ENCODE measurements around the gene LTC4S.

LTC4S gene

GRCh38 chr5:179800696-179801201 lies 7.0 kb downstream of the LTC4S start:
- POLR2A ChIA-PET, result no interaction called here
- no peak for TF ChIP-seq ELF4 (IDR thresholded peaks at IDR 0.05)
- TF ChIP-seq CTBP1 (IDR thresholded peaks at IDR 0.05; ENCODE audit: borderline replicate concordance), result no peak
- TF ChIP-seq SUZ12 (IDR thresholded peaks at IDR 0.05), result no peak
- TF ChIP-seq TARDBP (IDR thresholded peaks at IDR 0.05), result no peak
- TF ChIP-seq LEF1 (IDR thresholded peaks at IDR 0.05; ENCODE audit: borderline replicate concordance), result no peak
- CTCF ChIA-PET, result no interaction called here
- no peak for DNase-seq (ENCODE audit: extremely low spot score)

DNA sequence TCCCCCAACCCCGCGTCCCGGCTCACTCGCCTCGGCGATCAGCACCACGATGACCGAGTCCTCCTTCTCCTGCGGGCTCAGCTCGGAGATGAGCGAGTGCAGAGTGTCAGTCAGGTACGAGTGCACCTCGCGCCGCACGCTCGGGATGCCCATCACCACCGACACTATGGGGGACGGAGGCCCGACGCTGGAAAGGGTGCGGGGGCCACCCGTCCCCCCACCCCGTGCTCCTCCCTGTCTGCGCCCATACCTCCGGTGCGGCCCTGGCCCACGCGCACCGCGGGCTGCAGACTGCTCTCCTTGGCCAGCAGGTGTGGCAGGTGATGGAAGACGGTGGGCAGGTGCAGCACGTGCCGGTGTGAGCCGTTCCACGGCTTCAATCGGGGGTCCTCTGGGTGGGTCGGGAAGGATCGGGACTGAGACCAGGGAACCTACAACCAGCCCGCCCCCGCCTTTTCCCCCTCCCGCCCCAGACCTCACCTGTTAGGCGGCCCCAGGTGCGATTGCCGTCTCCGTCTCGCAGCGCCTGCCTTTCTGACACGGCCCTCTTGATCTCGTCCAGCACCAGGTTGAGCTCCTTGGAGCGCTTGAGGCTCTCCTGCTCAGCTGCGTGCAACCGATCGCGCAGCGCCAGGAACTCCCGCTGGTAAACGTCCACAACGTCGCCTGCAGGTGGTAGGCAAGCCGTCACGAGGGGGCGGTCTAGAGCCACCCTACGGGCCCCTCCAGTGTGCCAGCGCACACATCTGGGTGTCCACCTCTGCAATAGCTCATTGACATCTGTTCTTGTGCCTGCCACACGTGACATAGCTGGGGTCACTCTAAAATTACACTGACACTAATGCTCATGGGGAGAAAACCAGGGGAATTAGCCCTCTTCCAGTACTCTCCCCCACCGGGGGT lies 7.8 kb downstream of the LTC4S start:
- TF ChIP-seq BHLHE40 (IDR thresholded peaks at IDR 0.05; ENCODE audit: borderline replicate concordance) (no peak), ARNT (IDR thresholded peaks at IDR 0.05) (peak; percentile 92), CTBP1 (IDR thresholded peaks at IDR 0.05; ENCODE audit: borderline replicate concordance) (peak; percentile 64; the same call in 1 of the 2 replicates)
- CTCF ChIA-PET, result interaction anchor here (0.6 to 1.2 kb wide), 15 partner anchors 10 to 289 kb away, joined by 3 to 11 read pairs (median 4); partner anchors contain the start of gene MAML1
- peak; percentile 81 for DNase-seq (ENCODE audit: extremely low spot score)
- POLR2A ChIA-PET, result interaction anchor here (1.0 to 1.4 kb wide), 4 partner anchors 9 to 26 kb away, joined by 3 to 5 read pairs (median 4); partner anchors contain the start of gene SQSTM1

DNA sequence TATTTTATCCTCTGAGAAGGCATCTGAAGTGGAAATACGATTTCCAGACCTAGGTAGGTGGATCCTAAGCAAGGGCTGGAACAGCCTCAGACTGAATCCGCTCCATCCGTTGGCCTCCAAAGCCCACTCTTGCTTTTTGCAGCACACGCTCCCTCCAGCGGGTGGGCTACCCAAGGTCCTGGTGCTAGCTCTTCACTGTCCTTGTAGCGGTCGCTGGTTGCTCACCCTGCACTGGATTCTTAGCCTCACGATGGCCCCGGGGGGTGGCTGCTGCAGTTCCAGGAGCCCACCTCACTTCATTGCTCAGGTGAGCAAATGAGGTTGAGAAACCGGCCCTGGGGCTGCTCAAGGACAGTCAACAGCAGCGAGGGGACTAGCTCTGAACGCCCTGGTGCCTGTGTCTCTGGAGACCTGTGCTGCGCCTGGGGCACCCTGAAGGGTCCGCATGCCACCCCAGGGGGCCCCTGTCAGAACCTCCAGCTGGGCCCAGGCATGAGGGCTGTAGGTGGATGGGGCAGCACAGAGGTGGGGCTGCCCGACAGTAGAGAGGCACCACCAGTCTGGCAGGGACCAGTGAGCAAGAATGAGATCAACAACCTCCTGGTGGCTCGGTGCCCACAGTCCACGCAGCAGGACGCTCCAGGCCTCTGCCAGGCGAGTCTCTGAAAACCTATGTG lies 8.6 kb downstream of the LTC4S start:
- CTCF ChIA-PET, result interaction anchor here (0.6 to 1.2 kb wide), 14 partner anchors 9 to 289 kb away, joined by 3 to 11 read pairs (median 4); partner anchors contain the start of gene MAML1
- POLR2A ChIA-PET, result interaction anchor here (1.0 to 1.4 kb wide), 4 partner anchors 9 to 25 kb away, joined by 3 to 5 read pairs (median 4); partner anchors contain the start of gene SQSTM1
- no peak for DNase-seq (ENCODE audit: extremely low spot score)
- TF ChIP-seq FOXM1 (IDR thresholded peaks at IDR 0.05; ENCODE audit: borderline replicate concordance), result no peak
- TF ChIP-seq TARDBP (IDR thresholded peaks at IDR 0.05), result no peak
- no peak for TF ChIP-seq ELF4 (IDR thresholded peaks at IDR 0.05)
- no peak for TF ChIP-seq HDGF (IDR thresholded peaks at IDR 0.05; ENCODE audit: borderline replicate concordance)
- no peak for TF ChIP-seq L3MBTL2 (conservative IDR thresholded peaks at IDR 0.05)
- TF ChIP-seq SP1 (IDR thresholded peaks at IDR 0.05), result no peak
- no peak for TF ChIP-seq LEF1 (IDR thresholded peaks at IDR 0.05; ENCODE audit: borderline replicate concordance)
- TF ChIP-seq FOXK2 (IDR thresholded peaks at IDR 0.05), result no peak
- TF ChIP-seq ARNT (IDR thresholded peaks at IDR 0.05), result no peak
- TF ChIP-seq PKNOX1 (IDR thresholded peaks at IDR 0.05), result no peak

DNA sequence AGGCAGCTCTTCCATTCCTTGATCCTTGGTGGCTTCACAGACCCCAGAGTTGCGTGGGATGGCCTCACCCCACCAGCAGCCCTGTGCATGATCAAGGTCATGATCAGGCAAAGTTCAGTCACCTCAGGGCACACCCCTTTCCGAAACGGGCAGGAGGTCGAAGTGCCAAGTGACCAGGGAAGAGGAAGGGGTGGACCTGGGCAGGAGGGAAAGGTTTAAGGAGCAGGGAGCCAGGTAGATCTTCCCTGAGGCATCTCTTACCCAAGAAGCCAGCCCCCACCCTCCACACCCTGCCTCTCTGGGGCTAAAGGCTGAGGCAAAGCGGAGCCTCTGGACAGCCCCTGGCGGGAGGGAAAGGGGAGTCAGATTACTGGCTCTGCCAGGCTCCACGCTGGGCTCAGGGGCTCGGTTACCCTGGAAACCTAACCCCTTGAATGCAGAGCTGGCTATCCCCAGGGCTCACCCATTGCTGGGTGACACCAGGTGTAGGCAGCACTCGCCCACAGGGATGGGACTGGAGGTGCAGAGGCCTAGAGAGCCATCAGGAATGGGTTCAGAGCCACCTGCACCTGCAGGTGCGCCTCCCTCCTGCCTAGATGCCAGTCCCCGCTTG lies 9.3 kb downstream of the LTC4S start:
- TF ChIP-seq ZNF384 (IDR thresholded peaks at IDR 0.05), result no peak
- TF ChIP-seq FOXA1 (IDR thresholded peaks at IDR 0.05), result no peak
- TF ChIP-seq CTBP1 (IDR thresholded peaks at IDR 0.05; ENCODE audit: borderline replicate concordance), result no peak
- no peak for TF ChIP-seq ARNT (IDR thresholded peaks at IDR 0.05)
- TF ChIP-seq L3MBTL2 (conservative IDR thresholded peaks at IDR 0.05), result no peak
- TF ChIP-seq SUZ12 (IDR thresholded peaks at IDR 0.05), result no peak
- no peak for TF ChIP-seq LEF1 (IDR thresholded peaks at IDR 0.05; ENCODE audit: borderline replicate concordance)
- no peak for TF ChIP-seq FOXK2 (IDR thresholded peaks at IDR 0.05)
- no peak for TF ChIP-seq SP1 (IDR thresholded peaks at IDR 0.05)
- TF ChIP-seq BHLHE40 (IDR thresholded peaks at IDR 0.05; ENCODE audit: borderline replicate concordance), result no peak
- TF ChIP-seq TARDBP (IDR thresholded peaks at IDR 0.05), result no peak
- TF ChIP-seq NFRKB (IDR thresholded peaks at IDR 0.05), result no peak
- no peak for TF ChIP-seq HDGF (IDR thresholded peaks at IDR 0.05; ENCODE audit: borderline replicate concordance)
- TF ChIP-seq ELF4 (IDR thresholded peaks at IDR 0.05), result no peak
- TF ChIP-seq PKNOX1 (IDR thresholded peaks at IDR 0.05), result no peak
- TF ChIP-seq FOXM1 (IDR thresholded peaks at IDR 0.05; ENCODE audit: borderline replicate concordance), result no peak
- DNase-seq (ENCODE audit: extremely low spot score), result no peak
- CTCF ChIA-PET, result interaction anchor here (0.6 kb wide), 1 partner anchor 40 kb away, joined by 3 read pairs; no protein-coding TSS in a partner anchor
- POLR2A ChIA-PET, result interaction anchor here (1.4 to 1.5 kb wide), 2 partner anchors 8 to 17 kb away, joined by 4 to 5 read pairs; partner anchors contain the start of gene SQSTM1

GRCh38 chr5:179803651-179804554 lies 10.1 kb downstream of the LTC4S start:
- POLR2A ChIA-PET, result interaction anchor here (1.5 kb wide), 1 partner anchor 16 kb away, joined by 4 read pairs; the partner anchor contains the start of gene SQSTM1
- TF ChIP-seq PKNOX1 (IDR thresholded peaks at IDR 0.05) (no peak), FOXM1 (IDR thresholded peaks at IDR 0.05; ENCODE audit: borderline replicate concordance) (no peak), CTBP1 (IDR thresholded peaks at IDR 0.05; ENCODE audit: borderline replicate concordance) (no peak), SP1 (IDR thresholded peaks at IDR 0.05) (no peak), ELF4 (IDR thresholded peaks at IDR 0.05) (no peak), NFRKB (IDR thresholded peaks at IDR 0.05) (no peak), ZNF384 (IDR thresholded peaks at IDR 0.05) (no peak), ARNT (IDR thresholded peaks at IDR 0.05) (no peak), TARDBP (IDR thresholded peaks at IDR 0.05) (no peak), L3MBTL2 (conservative IDR thresholded peaks at IDR 0.05) (no peak), SUZ12 (IDR thresholded peaks at IDR 0.05) (no peak), LEF1 (IDR thresholded peaks at IDR 0.05; ENCODE audit: borderline replicate concordance) (no peak), FOXA1 (IDR thresholded peaks at IDR 0.05) (no peak), FOXK2 (IDR thresholded peaks at IDR 0.05) (no peak), BHLHE40 (IDR thresholded peaks at IDR 0.05; ENCODE audit: borderline replicate concordance) (no peak), HDGF (IDR thresholded peaks at IDR 0.05; ENCODE audit: borderline replicate concordance) (no peak)
- CTCF ChIA-PET, result interaction anchor here (0.6 kb wide), 1 partner anchor 41 kb away, joined by 3 read pairs; no protein-coding TSS in a partner anchor
- no peak for DNase-seq (ENCODE audit: extremely low spot score)

Measured in HEK293T (cell line).